Stimulated activated naive B cell treated with anti-CD40 and anti-IgM and Interleukin-4, amounts not matched to agents 10 μg/mL and 1 μg/mL and 100 μg/mL, for 72 hours (primary cell): ENCODE measurements around the gene SLC6A6.

ENCODE experiments used
- ATAC-seq, 2 donors: fragments of 150-1000 bp; cut with Tn5 transposase; replicated peaks; 2 replicates each; pipeline ENCODE4 v1.10.0; 2021; ENCODE audit warnings: moderate library complexity in 1 of 2
- DNase-seq: peaks from one replicate; pipeline ENCODE4 v3.0.0; 2021
- H3K27ac Mint-ChIP-seq: one replicate; pipeline ENCODE4 v1.8.0; 2022; ENCODE audit warnings: mild to moderate bottlenecking, mixed read lengths
- H3K27me3 Mint-ChIP-seq, 2 donors: one replicate each; pipeline ENCODE4 v1.8.0; 2022; ENCODE audit warnings: mixed read lengths in 2 of 2
- H3K36me3 Mint-ChIP-seq, 2 donors: one replicate each; pipeline ENCODE4 v1.8.0; 2022; ENCODE audit warnings: mixed read lengths in 2 of 2, mild to moderate bottlenecking in 1 of 2
- H3K4me1 Mint-ChIP-seq, 2 donors: one replicate each; pipeline ENCODE4 v1.8.0; 2022; ENCODE audit warnings: mixed read lengths in 2 of 2, mild to moderate bottlenecking in 1 of 2
- H3K4me3 Mint-ChIP-seq, 2 donors: one replicate each; pipeline ENCODE4 v1.8.0; 2022; ENCODE audit warnings: mild to moderate bottlenecking in 2 of 2, mixed read lengths in 2 of 2, moderate library complexity in 1 of 2
- H3K9me3 Mint-ChIP-seq, 2 donors: one replicate each; pipeline ENCODE4 v1.8.0; 2022; ENCODE audit warnings: mixed read lengths in 2 of 2, mild to moderate bottlenecking in 1 of 2

SLC6A6 gene

DNA sequence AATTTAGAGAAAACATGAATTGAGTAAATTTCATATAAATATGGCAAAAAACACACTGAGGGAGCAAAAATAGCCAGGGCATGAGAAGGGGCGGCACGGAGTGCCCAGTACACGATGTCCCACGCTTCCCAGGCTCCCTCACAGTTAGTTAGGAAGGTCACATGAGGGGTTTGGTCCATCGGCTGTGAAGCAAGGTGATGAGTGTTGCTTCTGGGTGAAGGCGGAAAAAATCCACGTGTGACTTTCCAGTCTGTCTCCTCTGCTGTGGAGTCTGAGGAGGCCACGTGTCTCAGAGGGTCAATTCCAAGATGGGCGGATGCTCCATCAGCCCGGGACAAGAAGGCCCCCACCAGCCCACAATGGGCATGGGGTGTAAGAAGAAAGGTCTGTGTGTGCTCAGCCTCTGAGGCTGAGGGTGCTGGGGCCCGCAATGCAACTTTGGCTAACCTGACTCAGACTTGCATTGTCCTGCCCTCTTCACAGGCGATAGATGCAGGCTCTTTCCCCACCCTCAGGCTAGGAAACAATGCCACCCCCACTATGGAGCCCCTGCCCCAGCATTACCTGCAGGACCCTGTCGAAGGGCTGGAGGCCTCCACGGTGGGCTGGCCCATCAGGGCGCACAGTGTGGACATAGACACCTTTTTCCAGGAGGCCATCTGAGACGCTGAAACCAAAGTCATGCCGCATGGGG, 92.0 kb downstream of the SLC6A6 start:
- no peaks in the 10 kb centered on the region for H3K9me3 Mint-ChIP-seq
- H3K4me3 Mint-ChIP-seq: no peak overlapping the region
- ATAC-seq: no peak

DNA sequence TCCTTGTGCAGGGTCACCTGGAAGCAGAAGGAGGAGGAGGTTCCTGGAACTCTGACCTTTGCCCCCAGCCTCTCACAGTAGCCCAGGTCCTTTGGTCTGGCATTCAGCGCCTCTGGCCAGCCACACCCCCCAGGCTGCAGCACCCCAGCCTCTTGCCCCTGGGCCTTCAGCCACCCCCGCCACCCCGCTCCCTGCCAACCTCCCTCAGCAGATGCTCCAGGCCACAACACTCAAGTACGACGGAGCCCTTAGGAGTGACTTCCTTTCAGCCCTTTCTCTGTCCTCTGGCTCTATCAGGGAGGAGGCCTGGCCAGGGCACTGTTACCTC, 92.5 kb downstream of the SLC6A6 start:
- no peak overlapping the region for H3K27ac Mint-ChIP-seq

More for the DNA sequence above, 92.0 kb downstream of the SLC6A6 start:
- Mint-ChIP-seq H3K4me1 (no peaks in the 10 kb centered on the region), H3K36me3 (peaks cover 7 to 17% of the 10 kb centered on the region in 2 donors), H3K27ac (no peak overlapping the region), H3K27me3 (peaks cover 8 to 21% of the 10 kb centered on the region in 2 donors)
- no peak for DNase-seq

DNA sequence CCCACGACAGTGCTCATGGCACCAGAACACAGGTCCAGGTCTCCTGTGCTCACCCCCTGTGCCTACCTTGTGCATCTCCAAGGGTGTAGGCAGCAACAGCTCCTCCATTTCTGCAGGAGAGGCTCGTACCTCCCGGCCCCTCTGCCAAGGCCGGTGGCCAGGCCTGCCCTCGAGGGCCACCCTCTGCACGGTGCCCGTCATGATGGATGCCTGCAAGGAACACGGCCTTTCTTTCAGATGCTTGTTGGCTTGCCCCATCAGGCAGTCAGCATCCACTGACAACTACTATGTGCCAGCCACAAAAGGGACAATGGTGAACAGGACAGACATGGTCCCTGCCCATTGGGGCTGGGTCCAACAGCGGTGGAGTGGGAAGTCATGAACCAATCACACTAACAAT, 93.9 kb downstream of the SLC6A6 start:
- Mint-ChIP-seq H3K9me3 (peaks cover 2 to 3% of the 10 kb centered on the region in 2 donors), H3K4me1 (no peaks in the 10 kb centered on the region), H3K4me3 (no peak overlapping the region), H3K27me3 (peaks cover 8 to 21% of the 10 kb centered on the region in 2 donors), H3K27ac (no peak overlapping the region), H3K36me3 (peaks cover under 1% of the 10 kb centered on the region in 2 donors)
- no peak for ATAC-seq
- DNase-seq: no peak

More for the DNA sequence above, 92.5 kb downstream of the SLC6A6 start:
- Mint-ChIP-seq H3K36me3 (peaks cover 7 to 14% of the 10 kb centered on the region in 2 donors), H3K4me1 (no peaks in the 10 kb centered on the region), H3K9me3 (no peaks in the 10 kb centered on the region), H3K27me3 (peaks cover 8 to 21% of the 10 kb centered on the region in 2 donors), H3K4me3 (no peak overlapping the region)
- no peak for ATAC-seq
- DNase-seq: no peak

DNA sequence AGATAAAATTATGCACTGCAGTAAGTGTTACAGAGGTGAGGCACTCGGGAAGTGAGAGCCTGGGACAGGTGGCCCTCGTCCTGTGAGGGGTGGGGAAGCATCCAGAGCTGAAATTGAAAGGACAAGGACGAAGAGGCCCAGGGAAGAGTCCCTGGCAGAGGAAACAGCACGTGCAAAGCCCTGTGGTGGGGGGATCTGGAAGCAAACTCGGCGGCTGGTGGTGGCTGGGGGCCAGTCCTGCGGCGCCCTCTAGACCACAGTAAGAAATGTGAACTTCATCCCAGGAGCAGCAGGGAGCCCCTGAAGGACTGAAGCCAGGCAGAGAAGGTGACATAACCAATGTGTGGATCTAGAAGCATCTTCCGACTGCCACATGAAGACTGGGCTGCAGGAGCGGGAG, 94.9 kb downstream of the SLC6A6 start:
- Mint-ChIP-seq H3K4me3 (no peak overlapping the region), H3K4me1 (no peaks in the 10 kb centered on the region), H3K9me3 (peaks cover 3 to 6% of the 10 kb centered on the region in 2 donors), H3K27ac (no peak overlapping the region), H3K36me3 (no peaks in the 10 kb centered on the region), H3K27me3 (peaks cover 8 to 21% of the 10 kb centered on the region in 2 donors)
- ATAC-seq: no peak
- DNase-seq: no peak

DNA sequence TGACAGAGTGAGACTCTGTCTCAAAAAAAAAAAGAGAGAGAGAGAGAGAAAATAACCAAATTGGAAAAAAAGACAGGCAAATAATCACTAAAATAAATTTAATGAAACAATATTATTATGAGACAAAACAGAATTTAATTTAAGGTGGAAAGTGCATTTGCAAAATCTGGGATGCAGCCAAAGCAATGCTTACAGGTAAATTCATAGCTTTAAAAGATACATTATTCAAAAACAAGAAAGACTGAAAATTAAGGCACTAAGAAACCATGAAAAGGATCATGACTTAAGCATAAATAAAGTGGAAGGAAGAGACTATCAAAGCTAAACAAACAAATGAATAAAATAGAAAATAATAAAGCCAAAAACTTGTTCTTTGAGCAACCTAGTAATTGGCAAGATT, 100.1 kb downstream of the SLC6A6 start:
- ATAC-seq (no peak), DNase-seq (no peak)
- Mint-ChIP-seq H3K9me3 (peaks cover 11 to 14% of the 10 kb centered on the region in 2 donors), H3K4me1 (no peaks in the 10 kb centered on the region), H3K27me3 (peaks cover 3 to 24% of the 10 kb centered on the region in 2 donors), H3K36me3 (no peaks in the 10 kb centered on the region), H3K27ac (no peak overlapping the region), H3K4me3 (no peak overlapping the region)

DNA sequence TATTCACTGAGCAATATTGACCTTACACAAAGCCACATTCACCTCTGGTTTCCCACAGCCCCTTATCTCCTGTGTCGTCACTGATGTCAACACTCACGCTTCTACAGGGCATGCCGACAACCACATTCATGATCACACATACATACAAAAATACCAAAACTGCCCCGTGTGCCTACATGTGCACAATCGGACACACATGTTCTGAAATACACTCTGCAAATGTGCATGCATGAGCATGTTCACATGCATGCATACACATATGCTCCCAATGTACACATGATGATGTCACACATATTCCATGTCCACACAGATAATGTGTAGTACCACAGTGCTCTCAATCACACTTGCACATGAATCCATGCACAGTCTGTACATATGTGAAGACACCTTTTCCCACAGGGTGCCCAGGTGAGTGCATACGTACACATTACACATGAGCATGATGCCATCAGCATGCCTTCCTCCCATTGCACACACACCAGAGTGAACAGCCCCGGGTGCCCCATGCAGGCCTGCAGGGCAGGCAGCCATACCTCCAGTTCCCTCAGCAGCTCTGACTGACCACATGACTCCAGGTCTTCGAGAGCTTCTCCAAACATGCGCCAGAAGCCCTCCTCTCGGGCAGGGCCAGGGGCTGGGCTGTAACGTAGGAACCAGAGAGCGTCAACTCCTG, 100.8 kb downstream of the SLC6A6 start:
- ATAC-seq: no peak
- Mint-ChIP-seq H3K27me3 (peaks cover 3 to 20% of the 10 kb centered on the region in 2 donors), H3K36me3 (no peaks in the 10 kb centered on the region), H3K4me1 (no peaks in the 10 kb centered on the region), H3K9me3 (peaks cover 11 to 14% of the 10 kb centered on the region in 2 donors), H3K27ac (no peak overlapping the region), H3K4me3 (no peak overlapping the region)
- DNase-seq: no peak

DNA sequence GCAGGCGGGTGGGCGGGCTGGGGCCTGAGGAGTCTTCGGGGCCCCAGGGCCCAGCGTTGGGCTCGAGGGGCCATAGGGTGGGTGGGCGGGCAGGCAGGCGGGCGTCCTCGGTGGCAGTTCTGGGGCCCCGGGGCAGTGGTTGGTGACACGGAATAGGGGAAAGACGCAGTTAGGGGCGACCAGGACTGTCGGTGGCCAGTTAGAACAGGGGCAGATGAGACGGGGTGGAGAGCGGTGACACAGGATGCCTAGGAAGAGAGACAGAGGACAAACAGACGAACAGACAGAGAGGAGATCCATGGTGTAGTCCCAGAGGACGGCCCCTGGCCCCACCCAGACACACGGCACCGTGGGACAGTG, 101.3 kb downstream of the SLC6A6 start:
- no peaks in the 10 kb centered on the region for H3K36me3 Mint-ChIP-seq
- peaks cover 0 to 2% of the 10 kb centered on the region in 2 donors for H3K4me1 Mint-ChIP-seq
- DNase-seq (no peak), ATAC-seq (no peak)
- no peak overlapping the region for H3K4me3 Mint-ChIP-seq
- peaks cover 11 to 14% of the 10 kb centered on the region in 2 donors for H3K9me3 Mint-ChIP-seq
- H3K27me3 Mint-ChIP-seq: peaks cover 7 to 20% of the 10 kb centered on the region in 2 donors
- H3K27ac Mint-ChIP-seq: no peak overlapping the region

DNA sequence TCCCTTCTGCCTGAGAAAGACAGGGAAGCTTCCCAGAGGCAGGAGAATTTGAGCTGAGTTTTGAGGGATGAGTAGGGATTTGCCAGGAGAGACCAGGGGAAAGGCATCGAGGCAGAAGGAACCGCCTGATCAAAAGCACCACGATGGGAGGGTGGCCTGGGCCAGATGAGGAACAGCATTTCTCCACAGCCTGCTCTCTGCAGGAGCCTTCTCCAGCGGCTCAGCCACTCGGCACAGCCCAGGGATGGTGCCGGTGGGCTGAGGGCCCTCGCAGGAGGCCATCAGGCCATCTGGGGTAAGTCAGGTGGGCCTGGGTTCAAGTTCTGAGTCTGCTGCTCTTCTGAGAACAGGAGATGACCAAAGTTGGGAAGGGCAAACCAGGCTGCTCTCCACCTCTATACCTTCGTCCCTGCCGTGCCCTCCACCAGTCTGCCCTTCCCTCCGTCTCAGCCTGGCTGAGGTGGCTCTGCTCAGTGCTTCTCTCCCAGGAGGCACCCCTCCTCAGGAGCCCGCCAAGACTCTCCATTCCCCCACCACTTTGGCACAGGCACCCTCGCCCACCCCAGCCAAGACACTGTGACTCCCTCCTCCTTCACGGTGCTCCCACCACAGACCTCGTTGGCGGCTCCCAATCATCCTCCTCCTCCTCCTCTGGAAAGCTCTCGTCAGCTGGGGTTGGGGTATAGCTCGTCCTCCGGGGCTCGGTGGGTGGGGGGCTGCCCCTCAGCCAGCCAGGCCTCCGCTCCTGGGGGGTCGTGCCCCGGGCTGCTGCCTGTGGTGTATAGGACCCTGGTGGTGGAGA, 102.8 kb downstream of the SLC6A6 start:
- ATAC-seq: no peak
- peaks cover 11 to 14% of the 10 kb centered on the region in 2 donors for H3K9me3 Mint-ChIP-seq

DNA sequence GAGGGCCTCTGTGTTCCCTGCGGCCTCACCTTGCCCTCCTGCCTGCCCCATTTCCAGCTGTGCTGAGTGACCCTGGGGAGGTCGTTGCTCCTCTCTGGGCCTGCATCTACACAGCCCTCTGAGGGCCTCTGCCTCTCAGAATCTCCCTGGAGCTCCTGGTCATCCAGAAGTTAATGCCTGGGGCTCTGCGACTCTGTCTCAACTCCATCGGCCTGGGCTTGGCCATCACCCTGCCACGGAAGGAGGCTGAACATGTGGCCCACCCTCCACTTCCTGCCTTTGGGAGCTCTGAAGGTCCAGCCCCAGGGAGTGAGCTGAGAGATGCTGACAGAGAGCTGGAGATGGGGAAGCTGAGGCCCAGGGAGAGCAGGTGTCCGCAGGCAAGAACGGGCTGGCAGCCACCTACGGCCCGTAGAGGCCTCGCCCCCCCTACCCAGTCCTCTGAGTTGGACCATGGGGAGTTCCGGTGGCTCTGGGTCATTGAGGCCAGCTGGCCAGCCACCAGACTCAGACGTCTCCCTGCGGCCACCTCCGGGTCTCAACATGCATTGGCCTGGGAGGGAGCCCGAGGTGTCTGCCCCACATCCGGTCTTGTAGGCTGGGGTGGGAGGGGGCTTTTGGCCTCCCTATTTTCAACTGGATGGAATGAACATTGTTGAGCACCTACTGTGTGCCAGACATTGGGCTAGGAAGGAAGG, 103.5 kb downstream of the SLC6A6 start:
- H3K4me1 Mint-ChIP-seq: peaks cover 4 to 6% of the 10 kb centered on the region in 2 donors
- ATAC-seq (no peak), DNase-seq (no peak)
- no peak overlapping the region for H3K4me3 Mint-ChIP-seq
- H3K36me3 Mint-ChIP-seq: no peaks in the 10 kb centered on the region
- H3K27ac Mint-ChIP-seq: no peak overlapping the region
- H3K9me3 Mint-ChIP-seq: peaks cover 10 to 12% of the 10 kb centered on the region in 2 donors
- H3K27me3 Mint-ChIP-seq: peaks cover 7 to 20% of the 10 kb centered on the region in 2 donors

More for the DNA sequence above, 102.8 kb downstream of the SLC6A6 start:
- H3K27ac Mint-ChIP-seq: no peak overlapping the region
- peaks cover 4 to 6% of the 10 kb centered on the region in 2 donors for H3K4me1 Mint-ChIP-seq
- no peak for DNase-seq
- no peak overlapping the region for H3K4me3 Mint-ChIP-seq
- peaks cover 7 to 14% of the 10 kb centered on the region in 2 donors for H3K27me3 Mint-ChIP-seq
- H3K36me3 Mint-ChIP-seq: no peaks in the 10 kb centered on the region

DNA sequence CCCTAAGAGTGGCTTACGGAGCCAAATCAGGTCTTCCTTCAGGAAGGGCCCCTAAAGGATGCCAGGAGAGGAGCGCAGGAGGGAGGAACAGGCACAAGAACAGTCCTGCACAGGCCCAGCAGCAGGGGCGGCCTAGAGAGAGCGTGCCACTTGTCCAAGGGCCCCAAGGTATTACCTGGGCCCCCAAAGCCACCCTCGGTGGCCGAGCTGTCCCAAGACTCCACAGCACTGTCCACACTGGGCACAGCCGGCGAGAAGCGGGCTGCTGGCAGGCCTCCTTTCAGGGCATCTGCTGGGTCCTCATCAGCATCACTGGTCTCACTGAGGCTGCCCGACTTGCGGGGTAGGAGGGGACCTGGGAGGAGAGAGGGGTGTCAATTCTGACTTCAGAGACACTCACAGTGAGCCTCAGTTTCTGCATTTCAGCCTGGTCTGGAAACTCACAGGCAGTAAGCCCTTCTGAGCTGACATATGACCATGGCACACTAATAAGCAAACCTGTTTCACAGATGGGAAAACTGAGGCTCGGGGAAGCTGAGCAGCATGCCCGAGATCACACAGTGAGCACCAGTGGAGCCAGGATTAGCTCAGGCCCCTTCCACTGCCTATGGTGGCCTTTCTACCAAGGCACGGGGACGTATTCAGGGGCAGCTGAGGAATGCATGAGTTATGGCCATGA, 104.4 kb downstream of the SLC6A6 start:
- DNase-seq: no peak
- H3K9me3 Mint-ChIP-seq: peaks cover 9 to 10% of the 10 kb centered on the region in 2 donors
- H3K36me3 Mint-ChIP-seq: no peaks in the 10 kb centered on the region
- no peak overlapping the region for H3K27ac Mint-ChIP-seq
- no peak for ATAC-seq
- peaks cover 4 to 6% of the 10 kb centered on the region in 2 donors for H3K4me1 Mint-ChIP-seq
- peaks cover 7 to 21% of the 10 kb centered on the region in 2 donors for H3K27me3 Mint-ChIP-seq
- no peak overlapping the region for H3K4me3 Mint-ChIP-seq

DNA sequence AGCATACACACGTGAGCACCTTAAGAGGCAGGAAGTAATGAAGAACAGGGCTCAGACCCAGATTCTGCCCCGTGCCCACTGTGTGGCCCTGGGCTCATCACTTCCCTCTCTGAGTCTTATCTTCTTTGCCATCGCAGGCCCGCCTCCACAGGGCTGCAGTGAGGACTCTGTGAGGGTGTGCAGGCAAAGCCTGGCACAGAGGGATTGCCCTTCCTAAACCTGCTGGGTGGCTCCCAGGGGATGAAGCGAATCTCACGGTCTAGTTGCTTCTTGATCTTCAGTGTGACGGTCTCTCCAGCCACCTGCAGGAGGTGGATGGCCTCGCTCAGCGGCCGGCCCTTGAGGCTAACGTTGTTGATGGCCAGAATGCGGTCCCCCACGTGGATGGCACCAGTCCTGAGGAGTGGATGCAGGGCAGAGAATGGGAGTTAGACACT, 104.9 kb downstream of the SLC6A6 start:
- no peak overlapping the region for H3K27ac Mint-ChIP-seq
- H3K4me3 Mint-ChIP-seq: no peak overlapping the region
- peaks cover 4 to 6% of the 10 kb centered on the region in 2 donors for H3K4me1 Mint-ChIP-seq
- ATAC-seq (no peak), DNase-seq (no peak)
- H3K36me3 Mint-ChIP-seq: no peaks in the 10 kb centered on the region
- peaks cover 8% of the 10 kb centered on the region in 2 donors for H3K9me3 Mint-ChIP-seq
- H3K27me3 Mint-ChIP-seq: peaks cover 7 to 21% of the 10 kb centered on the region in 2 donors

DNA sequence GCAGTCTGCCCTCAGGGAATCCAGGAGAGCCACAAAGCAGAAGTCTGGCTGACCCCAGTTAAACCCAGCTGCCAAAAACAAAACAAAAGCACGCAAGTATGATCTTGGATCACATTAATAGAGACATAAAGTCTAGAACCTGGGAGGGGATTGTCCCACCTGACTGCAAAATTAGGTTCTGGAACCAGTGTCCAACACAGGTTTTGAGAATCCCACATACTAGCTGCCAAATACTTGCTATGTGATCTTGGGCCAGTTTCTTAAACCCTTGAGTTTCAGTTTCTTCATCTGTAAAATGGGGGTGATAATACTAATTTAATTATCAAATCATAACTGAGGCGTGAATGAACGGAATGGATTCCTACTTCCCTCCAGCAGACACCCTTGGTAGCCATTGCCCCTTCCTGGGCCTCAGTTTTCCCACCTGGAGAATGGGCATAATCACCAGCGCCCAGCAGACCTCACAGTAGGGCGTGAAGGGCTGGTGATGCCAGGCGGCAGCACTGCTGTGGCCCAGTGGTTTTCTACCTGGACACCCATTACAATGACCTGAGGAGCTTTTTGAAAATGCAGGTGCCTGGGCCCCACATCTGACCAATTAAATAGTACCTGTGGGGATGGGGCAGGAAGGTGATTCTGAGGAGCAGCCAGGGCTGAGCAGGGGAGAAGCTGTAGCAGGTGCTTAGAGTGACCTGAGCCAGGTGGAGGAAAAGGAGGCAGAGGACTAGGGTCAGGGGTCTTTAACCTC, 105.5 kb downstream of the SLC6A6 start:
- H3K27ac Mint-ChIP-seq: peak overlapping the region; percentile 3
- peaks cover 5 to 6% of the 10 kb centered on the region in 2 donors for H3K9me3 Mint-ChIP-seq
- no peak for DNase-seq
- no peak overlapping the region for H3K4me3 Mint-ChIP-seq
- peaks cover 7 to 21% of the 10 kb centered on the region in 2 donors for H3K27me3 Mint-ChIP-seq
- peaks cover 4 to 6% of the 10 kb centered on the region in 2 donors for H3K4me1 Mint-ChIP-seq
- no peaks in the 10 kb centered on the region for H3K36me3 Mint-ChIP-seq
- no peak for ATAC-seq

DNA sequence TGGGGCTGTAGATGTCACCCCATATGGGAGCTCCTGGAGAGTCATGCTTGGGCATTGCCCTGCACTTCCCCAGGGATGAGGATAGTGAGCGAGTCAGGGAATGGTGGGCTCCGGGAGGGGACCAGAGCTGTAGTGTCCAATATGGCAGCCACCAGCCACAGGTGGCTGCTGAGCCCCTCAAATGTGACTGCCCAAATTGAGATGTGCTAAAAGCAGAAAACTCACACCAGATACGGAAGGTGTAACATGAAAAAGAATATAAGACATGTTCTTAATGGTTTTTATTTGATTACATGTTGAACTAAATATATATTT, 106.1 kb downstream of the SLC6A6 start:
- Mint-ChIP-seq H3K27ac (no peak overlapping the region), H3K27me3 (peaks cover 7 to 21% of the 10 kb centered on the region in 2 donors), H3K4me1 (peaks cover 4 to 6% of the 10 kb centered on the region in 2 donors), H3K4me3 (no peak overlapping the region), H3K9me3 (peaks cover 0 to under 1% of the 10 kb centered on the region in 2 donors), H3K36me3 (no peaks in the 10 kb centered on the region)
- DNase-seq (no peak), ATAC-seq (no peak)
